ENCODE measurements around the gene TASOR2.

Gene TASOR2

GRCh38 chr10:5645375-5645774, 39.3 kb upstream of the TASOR2 start:
- Histone ChIP-seq H3K4me1 (no peaks in the 10 kb centered on the region), H3K27ac (no peak overlapping the region), H3K4me2 (ENCODE audit: low read length) (no peak overlapping the region), H3K27me3 (ENCODE audit: control insufficient read depth, insufficient read depth, low read length) (no peaks in the 10 kb centered on the region), H3K36me3 (ENCODE audit: control insufficient read depth, insufficient read depth, low read length) (no peaks in the 10 kb centered on the region), H2AFZ (no peak overlapping the region), H3K9ac (no peak overlapping the region), H3K4me3 (ENCODE audit: low read depth, low read length) (no peak overlapping the region), H3K9me3 (ENCODE audit: control insufficient read depth, low read length) (no peaks in the 10 kb centered on the region), H3K79me2 (no peaks in the 10 kb centered on the region)
- TF ChIP-seq CTCF (IDR thresholded peaks at IDR 0.05), result no peak

GRCh38 chr10:5645944-5646617, 38.6 kb upstream of the TASOR2 start:
- Histone ChIP-seq H2AFZ (no peak overlapping the region), H3K9me3 (ENCODE audit: control insufficient read depth, low read length) (no peaks in the 10 kb centered on the region), H3K4me2 (ENCODE audit: low read length) (no peak overlapping the region), H3K4me3 (ENCODE audit: low read depth, low read length) (no peak overlapping the region), H3K27me3 (ENCODE audit: control insufficient read depth, insufficient read depth, low read length) (no peaks in the 10 kb centered on the region), H3K36me3 (ENCODE audit: control insufficient read depth, insufficient read depth, low read length) (no peaks in the 10 kb centered on the region), H3K27ac (peak overlapping the region; percentile 16), H3K79me2 (no peaks in the 10 kb centered on the region), H3K9ac (no peak overlapping the region), H3K4me1 (no peaks in the 10 kb centered on the region)
- no peak for TF ChIP-seq CTCF (IDR thresholded peaks at IDR 0.05)

GRCh38 chr10:5647507-5648240, 37.0 kb upstream of the TASOR2 start:
- no peak overlapping the region for H3K27ac ChIP-seq
- no peaks in the 10 kb centered on the region for H3K36me3 ChIP-seq (ENCODE audit: control insufficient read depth, insufficient read depth, low read length)

GRCh38 chr10:5648494-5649457, 35.9 kb upstream of the TASOR2 start:
- Histone ChIP-seq H3K4me1 (no peaks in the 10 kb centered on the region), H3K9me3 (ENCODE audit: control insufficient read depth, low read length) (no peaks in the 10 kb centered on the region), H3K4me3 (ENCODE audit: low read depth, low read length) (no peak overlapping the region), H3K9ac (no peak overlapping the region), H2AFZ (no peak overlapping the region), H3K4me2 (ENCODE audit: low read length) (no peak overlapping the region), H3K79me2 (no peaks in the 10 kb centered on the region), H3K36me3 (ENCODE audit: control insufficient read depth, insufficient read depth, low read length) (no peaks in the 10 kb centered on the region), H3K27ac (no peak overlapping the region), H3K27me3 (ENCODE audit: control insufficient read depth, insufficient read depth, low read length) (no peaks in the 10 kb centered on the region)
- no peak for TF ChIP-seq CTCF (IDR thresholded peaks at IDR 0.05)

More at GRCh38 chr10:5647507-5648240, 37.0 kb upstream of the TASOR2 start:
- TF ChIP-seq CTCF (IDR thresholded peaks at IDR 0.05), result no peak
- Histone ChIP-seq H3K27me3 (ENCODE audit: control insufficient read depth, insufficient read depth, low read length) (no peaks in the 10 kb centered on the region), H3K4me3 (ENCODE audit: low read depth, low read length) (no peak overlapping the region), H3K4me1 (no peaks in the 10 kb centered on the region), H3K4me2 (ENCODE audit: low read length) (no peak overlapping the region), H3K79me2 (no peaks in the 10 kb centered on the region), H2AFZ (no peak overlapping the region), H3K9me3 (ENCODE audit: control insufficient read depth, low read length) (no peaks in the 10 kb centered on the region), H3K9ac (no peak overlapping the region)

Data from parathyroid adenoma (tissue), 2 donors.